ENCODE measurements around the gene SCN9A. TPM values are rescaled to one million over a fixed set of nuclear protein-coding genes. Genes with fewer than 3 reads are reported as not detected.

The SCN9A gene
- total RNA-seq, 1 experiment from 2014 or later, result 1.3 TPM

- H3K4ac ChIP-seq (ENCODE audit: low read depth, low read length), result no peak overlapping the region
- no peak overlapping the region for H3K4me2 ChIP-seq (ENCODE audit: insufficient read depth, insufficient read length, low read length)
- no peak overlapping the region for H3T11ph ChIP-seq (ENCODE audit: low read length)
- no peak overlapping the region for H3K14ac ChIP-seq (ENCODE audit: insufficient read depth, low read length)
- no peaks in the 10 kb centered on the region for H3K36me3 Mint-ChIP-seq (ENCODE audit: insufficient read depth in 1 of 3, low read depth in 3 of 3)
- H2BK15ac ChIP-seq (ENCODE audit: low read depth, low read length), result no peak overlapping the region
- no peaks in the 10 kb centered on the region for H3K9me3 ChIP-seq (ENCODE audit: control insufficient read depth, low read depth, low read length)
- no peak overlapping the region for H2BK5ac ChIP-seq (ENCODE audit: insufficient read length, low read length)
- no peak overlapping the region for H3K18ac ChIP-seq (ENCODE audit: insufficient read length, low read depth, low read length)
- H3K9me3 Mint-ChIP-seq, result no peaks in the 10 kb centered on the region
- no peaks in the 10 kb centered on the region for H3K79me2 ChIP-seq (ENCODE audit: insufficient read depth, low read length)
- no peak overlapping the region for H2BK120ac ChIP-seq (ENCODE audit: low read depth, low read length, poor library complexity, severe bottlenecking)
- no peak overlapping the region for H3K4me3 Mint-ChIP-seq
- no peak overlapping the region for H3K9ac ChIP-seq (ENCODE audit: extremely low read depth, insufficient read length, low read length)
- H3K4me1 Mint-ChIP-seq, result no peaks in the 10 kb centered on the region
- no peak overlapping the region for H2AFZ ChIP-seq (ENCODE audit: low read length)
- no peak for TF ChIP-seq CTCF (conservative IDR thresholded peaks at IDR 0.05)
- no peak overlapping the region for H2BK12ac ChIP-seq (ENCODE audit: insufficient read length, low read depth, low read length)
- H3K27me3 ChIP-seq (ENCODE audit: insufficient read depth, low read length), result no peaks in the 10 kb centered on the region
- no peaks in the 10 kb centered on the region for H3K23me2 ChIP-seq (ENCODE audit: insufficient read length, low read depth, low read length, poor library complexity, severe bottlenecking)
- WGBS (ENCODE audit: extremely low coverage, insufficient read length, low lambda C conversion rate), result no CpG with 5 or more reads among the region's 2 CpGs
- no peak overlapping the region for H3K27ac ChIP-seq (ENCODE audit: insufficient read length, low read depth, low read length)
- no peak overlapping the region for H2AK5ac ChIP-seq (ENCODE audit: insufficient read length, low read length)
- H4K5ac ChIP-seq (ENCODE audit: insufficient read length, low read depth, low read length), result no peak overlapping the region
- H3K4me1 ChIP-seq (ENCODE audit: insufficient read depth, low read length), result no peaks in the 10 kb centered on the region
- H3K23ac ChIP-seq (ENCODE audit: insufficient read length, low read depth, low read length), result no peak overlapping the region
- H3K79me1 ChIP-seq (ENCODE audit: insufficient read depth, low read depth, low read length, poor library complexity, severe bottlenecking), result no peaks in the 10 kb centered on the region
- no peak overlapping the region for H4K91ac ChIP-seq (ENCODE audit: insufficient read length, low read depth, low read length)
- no peaks in the 10 kb centered on the region for H3K27me3 Mint-ChIP-seq (ENCODE audit: low read depth)
- H3K56ac ChIP-seq (ENCODE audit: insufficient read length, low read depth, low read length), result no peak overlapping the region
- DNase-seq, result no peak
- no peaks in the 10 kb centered on the region for H4K20me1 ChIP-seq (ENCODE audit: control insufficient read depth, insufficient read depth, insufficient read length)
- no peak overlapping the region for H4K8ac ChIP-seq (replicated peaks; ENCODE audit: insufficient read length, low read depth, low read length)
- no peak overlapping the region for H3K27ac Mint-ChIP-seq
- H2BK20ac ChIP-seq (ENCODE audit: low read depth, low read length, poor library complexity, severe bottlenecking), result no peak overlapping the region
These were observed 77.8 kb downstream of the SCN9A start for GRCh38 chr2:166297951-166298350.

Data from H9 (cell line).